SU-DHL-6 (cell line): ENCODE results near the gene TLR8.

Experiments
- EZH2phosphoT487 ChIP-seq: fragments of 200-600 bp; sonication (generic), shearing (Covaris generic); conservative IDR thresholded peaks from 2 replicates; pipeline ENCODE4 v1.6.1; 2018; ENCODE audit warnings: mild to moderate bottlenecking, antibody characterized with exemption, low read length, moderate library complexity, mixed read lengths
- TF ChIP-seq, protein P1 (sequence below): fragments of 200-600 bp; sonication (generic); IDR thresholded peaks from one replicate; pipeline ENCODE4 v1.5.1; 2017; ENCODE audit warnings: antibody characterized with exemption, mild to moderate bottlenecking, low read length, moderate library complexity; ENCODE audit not compliant: insufficient read depth, poor library complexity, severe bottlenecking

GRCh38 chrX:12958461-12958860 is 52.0 kb downstream of the TLR8 start:
- TF ChIP-seq, protein P1, sequence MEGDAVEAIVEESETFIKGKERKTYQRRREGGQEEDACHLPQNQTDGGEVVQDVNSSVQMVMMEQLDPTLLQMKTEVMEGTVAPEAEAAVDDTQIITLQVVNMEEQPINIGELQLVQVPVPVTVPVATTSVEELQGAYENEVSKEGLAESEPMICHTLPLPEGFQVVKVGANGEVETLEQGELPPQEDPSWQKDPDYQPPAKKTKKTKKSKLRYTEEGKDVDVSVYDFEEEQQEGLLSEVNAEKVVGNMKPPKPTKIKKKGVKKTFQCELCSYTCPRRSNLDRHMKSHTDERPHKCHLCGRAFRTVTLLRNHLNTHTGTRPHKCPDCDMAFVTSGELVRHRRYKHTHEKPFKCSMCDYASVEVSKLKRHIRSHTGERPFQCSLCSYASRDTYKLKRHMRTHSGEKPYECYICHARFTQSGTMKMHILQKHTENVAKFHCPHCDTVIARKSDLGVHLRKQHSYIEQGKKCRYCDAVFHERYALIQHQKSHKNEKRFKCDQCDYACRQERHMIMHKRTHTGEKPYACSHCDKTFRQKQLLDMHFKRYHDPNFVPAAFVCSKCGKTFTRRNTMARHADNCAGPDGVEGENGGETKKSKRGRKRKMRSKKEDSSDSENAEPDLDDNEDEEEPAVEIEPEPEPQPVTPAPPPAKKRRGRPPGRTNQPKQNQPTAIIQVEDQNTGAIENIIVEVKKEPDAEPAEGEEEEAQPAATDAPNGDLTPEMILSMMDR: no peak
- no peak for TF ChIP-seq EZH2phosphoT487
